ENCODE measurements around the gene EGR1.

DNA sequence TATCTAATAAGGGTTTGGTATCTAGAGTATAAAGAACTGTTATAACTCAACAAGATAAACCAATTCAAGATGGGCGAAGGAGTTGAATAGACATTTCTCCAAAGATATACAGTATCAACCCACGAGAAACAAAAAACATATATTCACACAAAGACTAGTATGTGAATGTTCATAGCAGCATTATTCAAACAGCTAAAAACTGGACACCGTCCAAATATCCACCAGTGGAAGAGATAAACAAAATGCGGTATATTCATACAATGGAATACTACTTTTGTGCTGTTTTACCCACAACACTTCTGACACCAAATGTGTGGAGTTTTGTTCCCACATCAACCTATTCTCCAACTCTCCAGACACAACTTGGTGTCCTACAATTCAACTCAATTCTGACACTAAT is 33.1 kb downstream of the EGR1 start:
- TF ChIP-seq, protein P1, sequence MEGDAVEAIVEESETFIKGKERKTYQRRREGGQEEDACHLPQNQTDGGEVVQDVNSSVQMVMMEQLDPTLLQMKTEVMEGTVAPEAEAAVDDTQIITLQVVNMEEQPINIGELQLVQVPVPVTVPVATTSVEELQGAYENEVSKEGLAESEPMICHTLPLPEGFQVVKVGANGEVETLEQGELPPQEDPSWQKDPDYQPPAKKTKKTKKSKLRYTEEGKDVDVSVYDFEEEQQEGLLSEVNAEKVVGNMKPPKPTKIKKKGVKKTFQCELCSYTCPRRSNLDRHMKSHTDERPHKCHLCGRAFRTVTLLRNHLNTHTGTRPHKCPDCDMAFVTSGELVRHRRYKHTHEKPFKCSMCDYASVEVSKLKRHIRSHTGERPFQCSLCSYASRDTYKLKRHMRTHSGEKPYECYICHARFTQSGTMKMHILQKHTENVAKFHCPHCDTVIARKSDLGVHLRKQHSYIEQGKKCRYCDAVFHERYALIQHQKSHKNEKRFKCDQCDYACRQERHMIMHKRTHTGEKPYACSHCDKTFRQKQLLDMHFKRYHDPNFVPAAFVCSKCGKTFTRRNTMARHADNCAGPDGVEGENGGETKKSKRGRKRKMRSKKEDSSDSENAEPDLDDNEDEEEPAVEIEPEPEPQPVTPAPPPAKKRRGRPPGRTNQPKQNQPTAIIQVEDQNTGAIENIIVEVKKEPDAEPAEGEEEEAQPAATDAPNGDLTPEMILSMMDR (IDR thresholded peaks at IDR 0.05; ENCODE audit: low read length) = no peak
- no peak for TF ChIP-seq EZH2 (IDR thresholded peaks at IDR 0.05; ENCODE audit: borderline replicate concordance, low read length)
